ENCODE measurements around the gene HMGA1. TPM values are rescaled to one million over a fixed set of nuclear protein-coding genes. Genes with fewer than 3 reads are reported as not detected.
A peak's percentile ranks its signal among the peaks of the same experiment; 100 is the strongest.

HMGA1 gene
- total and polyA plus RNA-seq, 2 of the 13 experiments (the other 11 are each of a cell fraction or from before 2014, with no cell fraction given), result 117 to 145 TPM

- TF ChIP-seq DZIP1 (CRISPR knock-in tag; IDR thresholded peaks at IDR 0.05) (no peak), ZNF383 (CRISPR knock-in tag; IDR thresholded peaks at IDR 0.05; ENCODE audit: borderline replicate concordance) (no peak), ZNF777 (CRISPR knock-in tag; IDR thresholded peaks at IDR 0.05) (no peak), FOXC1 (CRISPR knock-in tag; IDR thresholded peaks at IDR 0.05; ENCODE audit: borderline replicate concordance) (peak; percentile 25; the same call in 1 of the 2 replicates), HNF1B (CRISPR knock-in tag; IDR thresholded peaks at IDR 0.05) (peak; percentile 14; the same call in 1 of the 2 replicates), PAWR (CRISPR knock-in tag; IDR thresholded peaks at IDR 0.05; ENCODE audit: borderline replicate concordance) (0 out of 2 replicates have a peak, but pooled peaks have one; percentile 73), ZNF414 (CRISPR knock-in tag; IDR thresholded peaks at IDR 0.05) (peak; percentile 66; the same call in 1 of the 2 replicates), ZNF780A (CRISPR knock-in tag; IDR thresholded peaks at IDR 0.05) (no peak), SIX4 (CRISPR knock-in tag; IDR thresholded peaks at IDR 0.05) (no peak), ARNTL (CRISPR knock-in tag; IDR thresholded peaks at IDR 0.05) (no peak), JUND (CRISPR knock-in tag; IDR thresholded peaks at IDR 0.05) (no peak), ZNF550 (CRISPR knock-in tag; IDR thresholded peaks at IDR 0.05; ENCODE audit: borderline replicate concordance) (no peak), NBN (conservative IDR thresholded peaks at IDR 0.05) (no peak), DNMT1 (CRISPR knock-in tag; IDR thresholded peaks at IDR 0.05) (no peak), ZNF251 (CRISPR knock-in tag; IDR thresholded peaks at IDR 0.05) (no peak), EEA1 (CRISPR knock-in tag; IDR thresholded peaks at IDR 0.05; ENCODE audit: borderline replicate concordance) (no peak), ARNT2 (CRISPR knock-in tag; IDR thresholded peaks at IDR 0.05; ENCODE audit: low read depth) (0 out of 2 replicates have a peak, but pooled peaks have one; percentile 10), ZHX1 (CRISPR knock-in tag; IDR thresholded peaks at IDR 0.05; ENCODE audit: low read depth) (no peak), ZNF589 (CRISPR knock-in tag; conservative IDR thresholded peaks at IDR 0.05) (no peak), CREBL2 (CRISPR knock-in tag; IDR thresholded peaks at IDR 0.05; ENCODE audit: borderline replicate concordance) (no peak), ZNF891 (CRISPR knock-in tag; IDR thresholded peaks at IDR 0.05) (peak; percentile 17), SATB2 (CRISPR knock-in tag; IDR thresholded peaks at IDR 0.05) (no peak), SOX6 (IDR thresholded peaks at IDR 0.05) (no peak), SOX6 (CRISPR knock-in tag; IDR thresholded peaks at IDR 0.05) (no peak)
These were observed 13.2 kb upstream of the HMGA1 start (continued) for GRCh38 chr6:34223381-34223955.

Measured in HepG2 (cell line).